ENCODE results near the gene SIPA1L3. TPM values are rescaled to one million over a fixed set of nuclear protein-coding genes. Genes with fewer than 3 reads are reported as not detected.
A peak's percentile ranks its signal among the peaks of the same experiment; 100 is the strongest.

SIPA1L3 gene
- total RNA-seq, 2 donors from 2014 or later, result 9.8 to 10.0 TPM

GRCh38 chr19:37964109-37964508 lies 57.1 kb downstream of the SIPA1L3 start:
- intact Hi-C loops (cut with DNase I), result no loop called here
- ATAC-seq (no peak), DNase-seq (no peak)

DNA sequence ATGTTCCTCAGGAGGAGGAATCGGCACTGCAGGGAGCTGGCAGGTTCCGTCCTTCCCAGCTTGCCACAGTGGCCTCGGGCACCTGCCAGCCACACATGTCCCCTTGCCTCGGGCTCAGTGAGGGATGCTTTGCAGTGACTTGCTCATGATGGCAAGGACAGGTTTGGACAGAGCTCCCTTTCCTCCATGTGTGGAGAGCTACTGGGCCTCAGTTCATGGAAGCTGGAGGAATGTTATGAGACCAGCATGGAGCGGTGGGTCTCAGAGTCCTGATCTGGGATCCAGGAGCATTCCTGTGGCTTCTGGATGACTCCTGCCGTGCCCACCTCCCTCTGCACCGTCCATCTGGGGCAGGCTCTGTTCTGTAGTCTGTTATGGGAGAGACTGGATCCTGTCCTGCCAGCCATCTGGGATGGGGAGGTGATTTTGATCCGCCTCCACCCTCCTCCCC lies 59.2 kb downstream of the SIPA1L3 start:
- intact Hi-C loops (cut with DNase I), result no loop called here
- DNase-seq (no peak), ATAC-seq (no peak)

DNA sequence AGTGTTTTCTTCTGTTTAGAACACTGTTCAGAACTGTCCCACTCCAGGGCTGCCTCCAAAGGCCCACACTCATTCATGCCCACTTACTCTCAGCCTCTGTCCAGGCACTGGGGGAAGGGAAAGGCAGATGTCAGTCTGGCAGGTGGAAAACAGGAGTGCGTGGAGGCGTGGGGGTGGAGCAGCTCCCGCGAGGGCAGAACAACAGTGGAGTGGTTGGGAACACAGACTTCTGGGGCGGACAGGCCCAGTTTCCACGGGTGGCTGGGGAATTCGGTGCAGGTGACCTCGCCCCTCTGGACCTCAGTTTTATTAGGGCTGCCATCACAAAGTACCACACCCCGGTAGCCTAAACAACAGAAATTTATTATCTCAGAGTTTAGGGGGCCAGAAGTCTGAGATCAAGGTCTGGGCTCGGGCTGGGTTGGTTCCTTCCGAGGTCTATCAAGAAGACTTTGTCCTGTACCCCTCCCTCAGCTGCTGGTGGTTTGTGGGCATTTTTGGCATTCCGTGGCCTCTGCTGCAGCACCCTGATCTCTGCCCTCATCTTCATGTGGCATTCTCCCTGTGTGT lies 59.7 kb downstream of the SIPA1L3 start:
- intact Hi-C loops (cut with DNase I), result no loop called here
- DNase-seq, result no peak
- ATAC-seq, result no peak

DNA sequence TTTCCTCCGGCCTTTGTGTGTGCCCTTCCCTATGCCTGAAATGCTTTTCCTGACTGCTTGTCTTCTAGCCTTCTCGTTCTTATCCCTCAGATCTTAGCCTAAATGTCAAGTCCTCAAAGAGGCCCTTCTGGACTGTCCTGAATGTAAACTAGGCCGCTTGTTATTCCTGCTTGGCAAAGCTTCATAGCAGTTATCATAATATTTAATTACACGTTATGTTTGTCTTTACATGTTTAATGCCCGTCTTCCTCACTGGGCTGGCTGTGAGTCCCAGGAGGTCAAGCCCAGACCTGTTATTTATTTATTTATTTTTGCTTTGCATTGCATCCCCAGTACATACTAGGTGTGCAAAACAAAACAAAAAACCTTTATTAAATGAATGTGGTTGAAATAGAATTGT lies 62.7 kb downstream of the SIPA1L3 start:
- ATAC-seq (no peak), DNase-seq (no peak)
- intact Hi-C loops (cut with DNase I), result no loop called here

- DNase-seq (no peak), ATAC-seq (no peak)
- intact Hi-C loops (cut with DNase I), result no loop called here
Measured at GRCh38 chr19:37970699-37971098, 63.7 kb downstream of the SIPA1L3 start.

- ATAC-seq, result no peak
- no peak for DNase-seq
- intact Hi-C loops (cut with DNase I), result no loop called here
Measured at GRCh38 chr19:37972803-37973202, 65.8 kb downstream of the SIPA1L3 start.

DNA sequence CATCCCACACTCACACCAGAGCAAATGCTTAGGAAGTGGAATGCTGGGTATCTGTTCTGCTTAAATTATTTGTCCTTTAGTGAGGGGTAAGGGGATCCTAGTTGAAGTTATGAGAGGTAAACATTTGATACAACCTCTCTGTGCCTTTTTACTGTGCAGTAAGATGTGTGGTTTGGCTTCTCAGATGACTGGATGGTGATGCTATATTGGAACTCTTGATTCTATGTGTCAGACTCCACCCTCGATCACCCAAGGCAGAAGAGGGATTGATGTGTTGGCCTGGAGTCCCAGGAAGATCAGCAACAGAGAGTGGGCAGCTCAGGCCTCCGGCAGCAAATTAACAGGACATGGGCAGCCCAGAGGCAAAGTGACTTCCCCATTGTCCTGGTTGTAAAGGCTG lies 66.7 kb downstream of the SIPA1L3 start:
- intact Hi-C loops (cut with DNase I), result no loop called here
- no peak for DNase-seq
- no peak for ATAC-seq

- ATAC-seq, result no peak
- no peak for DNase-seq
- intact Hi-C loops (cut with DNase I), result no loop called here
Measured at GRCh38 chr19:37975071-37975470, 68.1 kb downstream of the SIPA1L3 start.

DNA sequence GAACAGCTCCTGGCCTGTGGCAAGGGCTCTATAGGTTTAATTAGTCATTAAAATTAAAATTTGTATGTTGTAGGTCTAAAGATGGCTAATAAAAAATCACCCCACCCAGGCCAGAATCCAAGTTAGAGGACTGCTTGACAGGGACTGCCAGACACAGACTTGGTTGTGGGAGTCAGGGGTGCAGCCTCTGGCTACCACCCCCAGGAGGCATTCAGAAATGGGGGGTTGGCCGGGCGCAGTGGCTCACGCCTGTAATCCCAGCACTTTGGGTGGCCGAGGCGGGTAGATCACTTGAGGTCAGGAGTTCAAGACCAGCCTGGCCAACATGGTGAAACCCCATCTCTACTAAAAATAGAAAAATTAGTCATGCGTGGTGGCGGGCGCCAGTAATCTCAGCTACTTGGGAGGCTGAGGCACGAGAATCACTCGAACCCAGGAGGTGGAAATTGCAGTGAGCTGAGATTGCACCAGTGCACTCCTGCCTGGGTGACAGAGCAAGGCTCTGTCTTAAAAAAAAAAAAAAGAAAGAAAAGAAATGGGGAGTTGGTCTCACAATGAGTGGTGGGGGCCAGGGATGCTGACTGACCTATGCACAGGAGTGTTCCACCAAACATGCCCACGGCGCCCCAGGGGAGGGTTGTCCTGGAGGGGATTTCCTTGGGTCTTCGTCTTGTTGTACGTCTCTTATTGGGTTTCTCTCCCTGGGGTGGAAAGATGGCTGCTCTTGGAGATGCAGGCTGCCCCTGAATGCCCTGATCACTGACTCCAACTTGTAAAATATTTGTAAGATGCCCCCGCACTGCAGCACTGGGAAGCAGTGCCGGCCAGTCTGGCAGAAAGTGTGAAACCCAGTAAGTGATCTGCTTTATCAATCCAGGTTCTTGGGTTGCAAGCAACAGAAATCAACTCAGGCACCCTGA lies 68.8 kb downstream of the SIPA1L3 start:
- ATAC-seq, result no peak
- no peak for DNase-seq
- intact Hi-C loops (cut with DNase I), result no loop called here

GRCh38 chr19:37977391-37977790 lies 70.4 kb downstream of the SIPA1L3 start:
- no peak for DNase-seq

DNA sequence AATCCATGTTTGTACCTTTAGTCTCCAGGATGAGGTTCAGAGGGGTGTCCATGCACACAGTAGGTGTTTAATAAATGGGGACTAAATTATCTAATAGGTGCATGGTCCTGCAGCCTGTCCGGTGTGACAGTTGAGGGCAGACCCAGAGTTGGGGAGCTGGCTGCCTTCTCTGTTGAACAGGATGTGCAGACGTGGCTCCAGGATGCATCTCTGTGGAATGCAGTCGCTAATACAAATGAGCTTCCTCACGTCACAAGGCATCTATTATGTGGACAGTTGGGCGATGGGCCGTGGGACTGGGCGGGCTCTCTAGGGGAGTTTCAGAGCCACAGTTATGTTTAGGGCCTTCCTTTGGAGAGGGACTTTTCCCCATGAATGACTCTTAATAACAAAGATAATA lies 71.0 kb downstream of the SIPA1L3 start:
- intact Hi-C loops (cut with DNase I), result no loop called here
- ATAC-seq (no peak), DNase-seq (no peak)

More at GRCh38 chr19:37977391-37977790, 70.4 kb downstream of the SIPA1L3 start:
- intact Hi-C loops (cut with DNase I), result no loop called here
- no peak for ATAC-seq

- DNase-seq (no peak), ATAC-seq (peak in 1 of 2 donors; percentile 67)
Measured at GRCh38 chr19:37979547-37980082, 72.6 kb downstream of the SIPA1L3 start.

GRCh38 chr19:37980419-37981170 lies 73.6 kb downstream of the SIPA1L3 start:
- DNase-seq (no peak), ATAC-seq (peak in 1 of 2 donors; percentile 30)
- intact Hi-C loops (cut with DNase I), result no loop called here

More at GRCh38 chr19:37979547-37980082, 72.6 kb downstream of the SIPA1L3 start:
- intact Hi-C loops (cut with DNase I), result no loop called here

- intact Hi-C loops (cut with DNase I), result no loop called here
- ATAC-seq, result no peak
- no peak for DNase-seq
Measured at GRCh38 chr19:37981785-37982475, 74.9 kb downstream of the SIPA1L3 start.

DNA sequence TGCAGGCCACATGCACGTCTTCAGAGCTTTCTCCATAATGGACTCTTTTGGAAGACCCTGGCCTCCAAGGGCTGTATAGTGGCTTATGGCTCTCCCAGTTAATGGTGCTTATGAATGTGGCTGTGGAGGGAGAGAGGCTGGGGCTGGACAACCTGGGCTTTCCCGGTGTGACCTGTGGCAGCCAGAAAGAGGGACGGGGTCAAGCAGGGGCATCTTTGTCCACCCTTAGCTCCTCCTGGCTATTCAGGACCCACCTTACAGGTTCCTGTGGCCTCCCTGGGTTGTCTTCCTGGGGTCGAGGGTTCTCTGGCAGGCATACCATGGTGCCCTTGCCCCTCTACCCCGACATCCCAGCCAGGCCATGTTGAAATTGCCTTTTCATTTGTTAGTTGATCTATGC lies 75.6 kb downstream of the SIPA1L3 start:
- no peak for ATAC-seq
- DNase-seq, result no peak
- intact Hi-C loops (cut with DNase I), result no loop called here

- no peak for DNase-seq
- intact Hi-C loops (cut with DNase I), result no loop called here
- no peak for ATAC-seq
Measured at GRCh38 chr19:37983153-37983552, 76.1 kb downstream of the SIPA1L3 start.

GRCh38 chr19:37983916-37984315 lies 76.9 kb downstream of the SIPA1L3 start:
- ATAC-seq (no peak), DNase-seq (no peak)
- intact Hi-C loops (cut with DNase I), result no loop called here

DNA sequence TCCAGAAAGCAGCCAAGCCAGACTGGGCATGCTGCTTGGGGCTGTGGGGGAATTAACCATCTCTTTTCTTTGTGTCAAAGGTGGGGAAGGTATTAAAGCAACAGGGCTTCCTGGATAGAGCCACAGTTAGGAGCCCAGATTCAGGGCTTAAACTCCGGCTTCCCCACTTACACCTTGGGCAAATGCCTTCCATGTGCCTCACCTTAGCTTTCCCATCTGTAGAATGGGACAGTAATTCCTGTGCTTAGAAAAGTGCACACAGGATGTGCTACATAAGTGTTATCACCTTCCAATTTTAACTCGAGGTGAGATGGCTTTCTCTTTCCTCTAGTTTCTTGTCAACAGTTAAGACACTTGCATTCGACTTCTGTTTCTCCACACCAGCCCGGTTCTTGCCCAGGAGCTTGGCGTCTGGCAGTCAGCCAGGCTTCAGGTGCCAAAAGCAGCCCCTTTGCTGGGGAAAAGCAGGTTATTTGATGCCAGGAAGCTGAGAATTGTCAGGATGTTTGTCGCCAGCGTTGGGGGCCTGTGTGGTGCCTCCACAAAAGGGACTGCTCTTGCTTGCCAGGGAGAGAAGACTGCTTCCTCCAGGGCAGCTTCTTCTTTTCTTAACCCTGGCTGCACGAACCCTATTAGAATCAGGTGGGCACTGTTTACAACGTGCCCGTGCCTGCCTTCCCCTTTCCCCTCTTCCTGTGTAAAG lies 79.2 kb downstream of the SIPA1L3 start:
- DNase-seq (no peak), ATAC-seq (no peak)
- intact Hi-C loops (cut with DNase I), result no loop called here

Measured in left cardiac atrium (tissue), 4 donors.